M059J (cell line): ENCODE results near the gene SHISA5. TPM values are rescaled to one million over a fixed set of nuclear protein-coding genes. Genes with fewer than 3 reads are reported as not detected.

Experiments used
- DNase-seq: peaks from one replicate; pipeline ENCODE4 v3.0.0-alpha.2; 2012; ENCODE audit warnings: low read depth
- total RNA-seq: library from RNA; depleted of rRNA; stranded (reverse); fragments of >200 nt; shearing (Covaris generic); gene quantifications from 2 replicates; pipeline ENCODE4 v1.2.3, GENCODE V29; 2014

SHISA5 gene
- total RNA-seq, 1 experiment from 2014 or later, result 311 TPM

- DNase-seq, result no peak
Observed at GRCh38 chr3:48459773-48460516, 44.0 kb downstream of the SHISA5 start.

- DNase-seq, result no peak
Observed at GRCh38 chr3:48459331-48459730, 44.6 kb downstream of the SHISA5 start.

GRCh38 chr3:48456456-48456855 is 47.5 kb downstream of the SHISA5 start:
- DNase-seq, result no peak

GRCh38 chr3:48451270-48451669 is 52.7 kb downstream of the SHISA5 start:
- no peak for DNase-seq

- DNase-seq, result peak; percentile 82
Observed at GRCh38 chr3:48446425-48447193, 57.4 kb downstream of the SHISA5 start, which contains the start of gene ATRIP. Gene ATRIP (plus strand): TSS chr3:48446737. CDS start chr3:48446846, 109 bp downstream.

GRCh38 chr3:48446043-48446424 is 57.9 kb downstream of the SHISA5 start:
- DNase-seq, result no peak

DNA sequence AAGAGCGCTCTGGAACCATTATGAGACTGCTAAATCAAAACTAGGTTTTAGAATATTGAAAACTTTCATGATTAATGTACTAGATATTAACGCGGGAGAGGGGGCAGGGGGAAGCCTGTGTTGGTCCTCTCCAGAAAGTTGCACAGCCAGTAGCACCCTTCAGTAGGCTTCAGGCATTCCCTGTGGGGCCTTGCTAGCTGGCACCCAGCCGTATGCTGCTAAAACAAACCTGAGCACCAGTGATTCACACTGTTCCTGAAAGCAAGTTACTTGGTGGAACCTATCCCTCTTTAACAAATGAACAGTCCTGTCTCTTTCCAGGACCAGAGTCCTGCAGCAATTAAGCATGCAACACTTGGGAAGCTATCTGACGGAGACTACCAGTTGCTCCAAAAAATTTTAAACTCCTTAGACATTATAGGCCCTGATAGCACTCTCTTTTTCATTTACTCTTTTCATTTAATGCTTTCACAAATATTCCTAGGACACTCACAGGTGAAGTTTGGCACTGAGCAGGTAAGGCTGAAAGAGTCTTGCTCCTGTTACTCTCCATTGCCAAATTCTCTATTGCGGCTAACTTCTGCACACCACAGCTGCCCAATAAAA is 58.6 kb downstream of the SHISA5 start:
- peak; percentile 12 for DNase-seq

DNA sequence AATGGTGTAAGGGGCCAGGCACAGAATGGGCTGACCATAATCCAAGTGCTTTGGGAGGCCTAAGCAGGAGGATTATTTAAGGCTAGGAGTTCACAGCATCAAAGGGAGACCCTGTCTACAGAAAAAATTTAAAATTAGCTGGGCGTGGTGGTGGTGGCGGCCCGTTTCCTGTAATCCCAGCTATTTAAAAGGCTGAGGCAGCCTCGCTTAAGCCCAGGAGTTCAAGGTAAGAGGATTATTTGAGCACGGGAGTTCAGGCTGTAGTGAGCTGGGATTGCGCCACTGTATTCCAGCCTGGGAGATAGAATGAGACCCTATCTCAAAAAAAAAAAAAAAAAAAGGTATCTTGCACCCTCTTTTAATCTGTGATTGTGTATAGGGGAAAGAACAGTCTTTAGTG is 62.0 kb downstream of the SHISA5 start:
- DNase-seq, result no peak

DNA sequence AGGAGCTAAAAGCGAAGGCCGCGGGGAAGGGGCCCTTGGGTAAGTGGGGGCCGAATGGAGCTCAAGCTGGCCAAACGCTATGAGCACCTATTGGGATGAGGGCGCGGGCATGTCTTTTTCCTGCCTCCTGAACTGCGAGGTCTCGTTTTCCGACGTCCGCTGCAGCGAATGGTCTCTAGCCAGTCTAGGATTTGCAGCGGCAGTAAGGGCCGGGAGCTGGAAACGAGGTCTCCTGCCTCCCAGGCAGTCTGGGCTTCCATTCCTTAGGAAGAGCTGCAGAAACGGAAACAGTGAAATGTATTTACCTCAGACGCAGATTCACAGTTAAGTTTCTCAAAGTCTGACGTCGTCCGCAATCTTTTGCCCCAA is 63.4 kb downstream of the SHISA5 start:
- no peak for DNase-seq

- peak; percentile 94 for DNase-seq
Observed at GRCh38 chr3:48439820-48440589, 64.0 kb downstream of the SHISA5 start, which contains the start of the genes CCDC51 and TMA7. Gene CCDC51 (minus strand): TSS chr3:48440119. CDS start chr3:48435128, 4,991 bp downstream. Gene TMA7 (plus strand): TSS chr3:48440257. CDS start chr3:48440297, 40 bp downstream.

DNA sequence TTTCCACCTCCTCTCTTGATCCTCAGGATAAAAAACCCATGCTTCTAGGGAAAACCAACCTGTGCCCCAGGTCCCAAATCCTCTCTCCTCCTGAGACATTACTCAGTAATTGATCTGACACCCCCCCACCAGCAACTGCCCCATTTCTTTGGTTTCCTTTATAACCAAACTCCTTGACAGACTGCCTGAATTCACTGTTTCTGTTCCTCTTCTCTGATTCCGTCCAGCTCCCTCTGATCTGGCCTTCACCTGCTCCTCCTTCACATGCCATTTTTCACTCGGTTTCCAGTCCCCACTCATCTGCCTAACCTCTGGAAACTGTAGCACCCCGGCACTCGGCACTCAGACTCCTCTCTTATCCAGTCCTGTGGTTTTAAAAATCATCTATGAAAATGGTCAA is 66.2 kb downstream of the SHISA5 start:
- DNase-seq, result no peak

- DNase-seq, result no peak
Observed at GRCh38 chr3:48436855-48437254, 67.1 kb downstream of the SHISA5 start.

GRCh38 chr3:48436477-48436787 is 67.5 kb downstream of the SHISA5 start:
- no peak for DNase-seq

DNA sequence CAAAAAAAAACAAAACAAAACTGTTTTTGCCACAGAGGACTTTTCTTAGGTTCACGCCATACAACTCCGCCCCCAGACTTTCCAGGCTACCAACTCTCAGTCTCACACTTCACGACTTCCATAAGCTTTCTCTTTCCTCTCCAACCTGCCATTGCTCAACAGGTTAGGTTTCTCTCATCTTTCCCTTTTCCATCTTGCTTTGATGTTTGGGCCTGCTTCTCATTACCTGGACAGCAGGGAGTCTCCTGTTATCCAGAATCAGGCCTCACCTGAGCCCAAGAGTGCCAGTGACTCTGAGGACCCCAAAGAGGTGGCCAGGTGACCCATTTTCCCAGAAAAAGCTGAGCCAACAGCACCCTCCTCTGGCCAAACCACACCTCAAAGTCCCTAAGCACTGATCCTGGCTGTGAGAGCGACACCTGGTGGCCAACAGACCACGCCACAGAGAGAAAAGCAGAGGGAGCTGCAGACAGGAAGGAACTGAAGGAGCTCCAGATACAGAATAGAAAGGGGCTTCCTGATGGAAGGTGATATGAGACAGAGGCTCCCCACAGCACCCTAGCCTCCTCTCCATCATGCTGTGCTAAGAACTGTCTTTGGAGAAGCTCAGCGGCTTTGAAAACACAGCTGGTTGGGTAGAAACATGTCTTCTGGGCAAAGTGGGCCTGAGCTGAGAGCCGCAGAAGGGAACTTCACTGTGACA is 68.0 kb downstream of the SHISA5 start:
- DNase-seq, result peak; percentile 69

DNA sequence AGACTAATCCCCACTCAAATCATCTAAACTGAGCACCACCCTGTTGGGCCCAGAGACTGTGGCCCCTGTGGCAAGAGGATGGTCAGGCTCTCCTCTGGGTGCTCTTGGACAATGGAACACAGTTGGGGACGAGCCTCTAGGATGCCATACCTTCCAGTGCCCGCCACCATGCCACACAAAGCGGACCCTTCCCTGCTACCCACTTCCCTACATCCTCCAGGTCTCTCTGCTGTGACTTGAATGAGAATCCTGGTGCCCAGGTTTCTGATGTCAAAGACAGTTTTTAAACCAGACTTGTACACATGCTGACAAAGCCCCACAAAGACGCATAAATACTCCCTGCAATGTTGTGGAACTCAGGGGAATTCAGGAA is 68.8 kb downstream of the SHISA5 start:
- DNase-seq, result no peak

- DNase-seq, result no peak
Observed at GRCh38 chr3:48434591-48435222, 69.3 kb downstream of the SHISA5 start.

DNA sequence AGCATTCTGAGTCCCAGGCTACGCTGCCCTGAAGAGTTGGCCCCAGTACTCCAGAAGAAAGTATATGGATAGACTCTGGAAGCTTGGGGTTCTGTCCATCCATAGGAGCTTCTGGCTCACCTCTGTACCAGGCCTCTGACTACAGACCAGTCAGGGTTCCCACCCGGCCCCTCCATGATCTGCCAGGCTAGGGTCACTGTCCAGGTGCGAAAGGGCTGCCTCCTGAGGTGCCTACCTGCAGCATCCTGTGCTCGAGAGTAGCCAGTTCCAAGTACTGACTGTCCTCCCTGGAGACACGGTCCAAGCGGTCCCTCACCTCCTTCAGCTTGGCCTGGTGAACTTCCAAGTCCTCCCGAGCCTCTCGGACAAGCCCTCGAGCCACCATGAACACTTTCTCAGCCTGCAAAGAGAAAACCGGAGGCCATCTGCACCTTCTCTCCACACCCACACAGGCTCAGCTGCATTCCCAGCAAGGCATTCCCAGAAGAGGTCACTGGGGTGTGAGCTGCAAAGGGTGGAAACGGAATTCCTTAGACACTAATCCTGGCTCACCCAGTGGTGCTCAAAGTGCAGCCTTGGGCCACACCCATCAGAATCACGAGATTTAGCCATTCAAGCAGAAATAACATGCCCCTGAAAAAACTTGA is 70.4 kb downstream of the SHISA5 start:
- DNase-seq, result no peak

GRCh38 chr3:48432411-48433371 is 71.3 kb downstream of the SHISA5 start:
- no peak for DNase-seq
